HG03342 (cell line): ENCODE results near the gene OPRPN.

Experiments used
- ATAC-seq: cut with Tn5 transposase; IDR thresholded peaks from one replicate; pipeline ENCODE4 v1.9.1; 2021; ENCODE audit warnings: mild to moderate bottlenecking, moderate library complexity; ENCODE audit not compliant: unreplicated experiment

Gene OPRPN, protein sequence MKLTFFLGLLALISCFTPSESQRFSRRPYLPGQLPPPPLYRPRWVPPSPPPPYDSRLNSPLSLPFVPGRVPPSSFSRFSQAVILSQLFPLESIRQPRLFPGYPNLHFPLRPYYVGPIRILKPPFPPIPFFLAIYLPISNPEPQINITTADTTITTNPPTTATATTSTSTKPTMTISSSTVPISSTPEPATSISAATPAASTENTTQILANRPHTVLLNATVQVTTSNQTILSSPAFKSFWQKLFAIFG

DNA sequence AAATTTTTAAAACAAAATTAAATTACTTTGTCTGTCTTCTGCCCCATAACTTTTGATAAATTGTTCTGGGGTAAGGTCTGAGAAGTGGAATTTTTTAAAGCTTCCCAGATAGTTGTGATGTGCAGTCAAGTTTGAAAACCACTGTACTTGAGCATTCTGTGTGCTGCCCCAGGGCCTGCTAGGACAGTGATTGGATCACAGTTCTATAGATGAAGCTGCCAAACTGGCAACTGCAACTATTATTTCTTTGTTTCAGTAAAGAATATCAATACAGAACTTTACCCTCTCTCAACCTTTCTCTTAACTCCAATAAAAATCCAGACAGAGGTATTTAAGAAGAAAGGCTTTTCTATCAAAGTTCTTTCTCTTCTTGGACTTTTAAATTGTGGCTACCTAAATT lies at the start of gene OPRPN:
Gene OPRPN, plus strand, starts transcription at position 361 of the 400 bp plus-strand sequence. CDS start 1,346 bp downstream, outside the sequence.
- no peak for ATAC-seq

DNA sequence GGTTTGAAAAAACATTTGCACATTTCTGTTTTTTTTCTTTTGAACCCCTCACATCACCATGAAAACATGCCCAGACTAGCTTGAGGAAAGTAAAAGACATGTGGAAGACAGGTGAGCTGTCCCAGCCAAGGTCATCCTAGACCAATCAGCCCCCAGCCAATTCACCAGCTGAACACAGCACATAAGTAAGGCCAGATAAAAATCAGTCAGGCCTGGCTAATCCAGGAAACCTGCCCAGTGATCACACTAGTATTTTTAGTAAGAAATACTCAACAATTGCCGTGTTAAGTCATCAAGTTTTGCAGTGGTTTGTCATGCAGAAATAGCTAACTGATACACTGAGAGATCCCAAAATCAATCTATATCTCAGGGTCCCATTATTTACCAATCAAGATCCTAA lies 41.6 kb upstream of the OPRPN start:
- ATAC-seq: no peak

DNA sequence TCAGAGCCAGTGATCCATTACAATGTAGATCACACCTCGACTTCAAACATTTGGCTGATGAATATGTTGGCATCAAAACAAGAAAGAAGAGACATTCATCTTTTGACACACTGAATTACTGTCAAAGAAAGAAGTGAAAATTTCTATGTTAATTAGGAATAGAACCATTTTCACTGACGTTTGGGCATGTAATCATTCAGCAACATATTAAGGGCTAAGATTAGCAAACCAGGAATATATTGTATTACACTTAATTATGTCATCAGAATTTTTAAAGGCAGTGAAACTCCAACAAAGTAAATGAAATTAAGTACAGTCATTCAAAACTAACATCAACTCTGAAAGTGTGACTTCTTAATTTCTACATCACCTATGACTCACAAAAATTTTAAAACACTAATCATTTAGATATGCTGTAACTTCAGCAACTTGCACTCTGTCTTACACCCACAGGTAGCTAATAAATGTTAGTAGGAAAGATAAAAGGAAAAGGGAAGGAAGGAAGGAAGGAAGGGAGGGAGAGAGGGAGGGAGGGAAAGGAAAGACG lies 38.6 kb upstream of the OPRPN start:
- ATAC-seq: no peak

DNA sequence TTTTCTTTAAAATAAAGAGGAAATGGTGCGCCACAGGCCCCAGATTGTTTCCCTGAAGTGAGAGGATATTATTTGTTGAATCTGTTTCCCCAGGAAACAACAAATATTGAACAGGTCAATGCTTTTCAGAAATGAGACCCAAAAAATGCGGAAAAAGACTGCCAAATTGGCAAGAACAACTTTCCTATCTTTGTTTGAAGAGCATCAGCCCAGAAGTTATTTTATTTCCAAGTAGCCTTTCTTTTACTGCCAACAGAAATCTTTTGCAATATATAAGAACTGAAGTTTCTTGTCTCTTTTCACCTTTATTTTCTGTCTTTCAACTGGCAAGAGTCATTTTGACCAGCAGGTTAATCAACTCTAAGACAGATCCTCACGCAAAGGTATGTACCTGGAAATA lies 37.3 kb upstream of the OPRPN start, which contains the start of gene SMR3A:
Gene SMR3A, plus strand, starts transcription at position 301 of the 400 bp plus-strand sequence. CDS start 1,356 bp downstream, outside the sequence.
- ATAC-seq: no peak

DNA sequence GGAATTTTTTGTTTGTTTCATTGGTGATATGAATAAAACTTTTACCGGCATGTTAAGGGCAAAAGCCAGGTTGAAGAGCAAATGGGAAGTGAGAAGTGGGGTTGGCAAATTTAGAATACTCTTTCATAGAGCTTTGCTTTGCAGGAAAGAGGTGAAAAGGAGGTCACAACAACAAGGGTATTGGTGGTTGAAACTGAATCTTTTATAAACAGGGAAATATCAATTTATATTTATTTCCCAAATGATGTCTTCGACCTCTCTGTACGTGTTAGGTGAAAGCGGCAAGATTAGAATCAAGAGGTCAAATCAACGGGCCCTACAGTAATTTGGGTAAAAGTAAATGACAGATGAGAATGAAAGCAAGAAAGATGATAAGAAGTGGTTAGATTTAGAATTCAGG lies 33.7 kb upstream of the OPRPN start:
- no peak for ATAC-seq

DNA sequence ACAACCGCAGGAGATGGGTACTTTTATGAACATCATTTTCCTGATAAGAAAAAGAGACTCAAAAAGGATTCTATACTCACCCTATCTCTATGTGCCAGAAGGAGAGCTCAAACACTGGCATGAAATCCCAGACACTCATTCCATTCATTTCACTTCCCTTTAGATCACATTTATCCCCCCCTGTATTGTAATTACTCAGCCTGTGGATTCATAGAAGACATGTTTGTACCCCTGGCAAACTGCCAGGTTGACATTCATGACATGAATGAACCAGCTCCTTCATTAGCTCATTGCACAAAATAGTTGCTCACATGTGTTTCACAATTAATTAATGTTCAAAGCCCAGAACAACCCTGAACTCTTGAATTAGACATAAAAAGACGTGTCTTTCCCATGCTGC lies 32.3 kb upstream of the OPRPN start:
- ATAC-seq: peak; percentile 39

DNA sequence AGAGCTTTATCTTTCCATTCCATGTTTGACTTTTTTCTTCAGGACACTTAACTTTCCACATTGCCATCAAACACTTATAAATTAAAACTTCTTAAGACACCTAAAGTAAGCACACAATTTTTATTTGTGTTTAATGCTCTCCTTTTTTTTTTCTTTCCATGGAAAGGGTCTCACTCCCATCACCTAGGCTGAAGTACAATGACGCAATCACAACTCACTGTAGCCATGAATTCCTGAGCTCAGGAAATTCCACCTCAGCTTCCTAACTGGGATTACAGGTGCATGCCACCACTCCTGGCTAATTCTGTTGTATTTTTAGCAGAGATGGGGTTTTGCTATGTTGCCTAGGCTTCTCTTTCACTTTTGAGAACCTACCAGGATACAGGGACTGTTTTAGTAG lies 29.9 kb upstream of the OPRPN start:
- ATAC-seq: no peak

DNA sequence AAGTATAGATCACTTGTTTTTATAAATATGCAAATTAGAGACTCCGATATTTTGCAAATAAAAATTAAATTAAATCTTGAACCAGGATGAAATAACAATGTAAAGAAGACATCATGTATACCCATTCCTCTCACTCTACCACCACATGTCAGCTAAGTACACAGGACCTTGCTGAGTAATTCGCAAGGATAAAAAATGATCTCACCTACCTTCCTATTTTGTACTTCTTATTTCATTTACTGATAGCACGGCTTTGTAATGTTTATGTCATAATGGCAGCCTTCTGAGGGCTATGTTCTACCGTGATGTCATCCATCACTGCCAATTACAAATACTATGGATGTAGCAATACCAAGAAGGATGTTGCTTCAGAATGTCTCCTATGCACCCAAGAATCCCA lies 25.8 kb upstream of the OPRPN start:
- no peak for ATAC-seq

DNA sequence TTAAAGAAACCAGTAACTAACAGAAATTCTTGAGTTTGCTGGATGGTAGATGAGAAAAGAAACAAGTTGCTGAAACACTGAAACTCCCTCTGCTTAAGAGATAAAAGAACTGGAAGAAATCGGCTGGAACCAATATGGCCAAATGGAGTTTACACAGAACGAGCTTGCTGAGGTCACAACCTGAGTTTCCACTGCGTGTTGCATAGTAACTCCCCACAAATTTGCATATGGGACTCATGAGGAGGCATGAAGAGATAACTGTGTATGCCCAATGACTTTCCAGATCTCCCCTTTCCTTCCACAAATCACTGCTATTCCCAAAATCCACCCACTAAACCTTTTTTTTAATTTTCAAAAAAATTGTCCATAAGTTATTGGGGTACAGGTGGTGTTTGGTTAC lies 25.0 kb upstream of the OPRPN start:
- ATAC-seq: no peak

DNA sequence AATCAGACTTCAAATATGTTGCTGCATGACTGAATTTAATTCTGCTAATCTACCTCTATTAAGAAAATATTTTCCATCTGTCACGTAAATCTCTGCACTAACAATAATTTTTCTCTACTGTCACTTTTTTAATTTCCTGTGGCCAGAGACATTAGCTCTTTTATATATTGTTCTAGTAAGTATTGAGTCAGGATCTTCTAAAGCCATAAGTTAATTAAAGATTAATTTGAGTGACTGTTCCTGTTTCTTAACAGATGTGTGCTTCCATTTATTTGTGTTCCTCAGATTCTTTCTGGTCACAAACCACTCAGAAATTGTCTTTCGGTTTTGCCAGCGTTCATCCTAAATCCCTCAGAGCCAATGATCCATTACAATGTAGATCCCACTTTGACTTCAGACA lies 17.2 kb upstream of the OPRPN start:
- ATAC-seq: no peak

DNA sequence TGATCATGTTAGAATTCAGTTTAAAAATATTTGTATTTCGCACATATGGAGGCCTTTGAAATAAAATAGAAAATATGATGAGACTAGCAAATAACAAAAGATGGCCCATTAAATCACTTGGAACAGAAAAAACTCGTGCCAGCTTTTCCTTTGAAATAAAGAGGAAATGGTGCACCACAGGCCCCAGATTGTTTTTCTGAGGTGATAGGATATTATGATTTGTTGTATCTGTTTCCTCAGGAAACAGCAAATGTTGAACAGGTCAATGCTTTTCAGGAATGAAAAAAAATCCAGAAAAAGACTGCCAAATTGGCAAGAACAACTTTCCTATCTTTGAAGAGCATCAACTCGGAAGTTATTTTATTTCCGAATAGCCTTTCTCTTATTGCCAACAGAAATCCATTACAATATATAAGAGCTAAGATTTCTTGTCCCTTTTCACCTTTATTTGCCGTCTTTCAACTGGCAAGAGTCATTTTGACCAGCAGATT lies 15.0 kb upstream of the OPRPN start, which contains the start of gene SMR3B:
Gene SMR3B, plus strand, starts transcription at position 441 of the 491 bp plus-strand sequence. CDS start 1,380 bp downstream, outside the sequence.
- no peak for ATAC-seq

DNA sequence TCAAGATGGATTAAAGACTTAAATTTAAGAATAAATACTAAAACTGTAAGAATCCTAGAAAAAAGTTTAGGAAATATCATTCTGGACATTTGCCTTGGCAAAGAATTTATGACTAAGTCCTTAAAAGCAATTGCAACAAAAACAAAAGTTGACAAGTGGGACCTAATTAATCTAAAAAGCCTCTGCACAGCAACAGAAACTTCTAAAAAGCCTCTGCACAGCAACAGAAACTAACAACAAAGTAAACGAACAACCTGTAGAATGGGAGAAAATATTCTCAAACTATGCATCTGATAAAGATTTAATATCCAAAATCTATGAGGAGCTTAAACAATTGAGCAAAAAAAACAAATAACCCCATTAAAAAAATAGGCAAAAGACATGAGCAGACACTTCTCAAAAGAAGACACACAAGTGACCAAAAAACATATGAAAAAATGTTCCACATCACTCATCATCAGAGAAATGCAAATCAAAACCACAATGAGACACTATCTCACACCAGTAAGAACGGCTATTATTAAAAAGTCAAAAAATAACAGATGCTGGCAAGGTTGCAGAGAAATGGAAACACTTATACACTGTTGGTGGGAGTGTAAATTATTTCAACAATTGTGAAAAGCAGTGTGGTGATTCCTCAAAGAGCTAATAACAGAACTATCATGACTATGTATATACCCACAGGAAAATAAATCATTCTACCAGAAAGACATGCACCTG lies 5.5 kb upstream of the OPRPN start:
- peak; percentile 56 for ATAC-seq

DNA sequence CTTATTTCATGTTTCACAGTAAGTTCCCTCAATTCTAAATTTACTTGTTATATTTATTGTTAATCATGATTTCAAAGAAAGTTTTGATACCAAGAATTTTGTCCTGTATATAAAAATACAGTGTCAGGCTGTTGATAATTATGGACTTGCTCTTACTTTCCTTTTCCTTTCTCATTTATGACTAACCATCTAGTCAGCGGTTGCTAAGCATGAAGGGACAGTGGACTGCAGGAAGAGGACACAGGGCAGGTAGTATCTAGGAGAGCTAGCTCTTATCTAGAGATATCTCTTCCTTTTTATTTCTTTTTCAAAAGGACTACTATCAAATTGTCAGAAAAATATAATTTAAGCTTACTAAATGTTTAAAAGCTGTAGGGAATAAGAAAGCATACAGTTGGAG lies 1.6 kb downstream of the OPRPN start:
- ATAC-seq: no peak

DNA sequence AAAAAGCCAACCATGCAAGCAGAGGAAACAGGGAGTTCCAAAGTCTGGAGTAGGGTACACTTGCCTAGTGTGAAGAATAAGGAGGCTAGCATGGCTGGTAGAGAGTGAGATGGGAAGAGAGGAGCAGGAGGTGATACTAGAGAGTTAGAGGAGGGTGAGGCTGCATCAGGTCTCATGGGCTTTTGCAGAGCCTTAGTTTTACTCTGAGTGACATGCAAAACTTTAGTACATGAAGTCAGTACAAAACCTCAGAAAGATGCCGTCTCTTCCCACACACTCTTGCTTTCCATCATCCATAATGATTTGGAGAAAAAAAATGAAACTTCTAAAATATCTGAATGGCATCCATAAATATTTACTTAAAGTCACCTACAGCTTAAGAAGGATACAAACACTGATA lies 5.0 kb downstream of the OPRPN start:
- ATAC-seq: no peak

DNA sequence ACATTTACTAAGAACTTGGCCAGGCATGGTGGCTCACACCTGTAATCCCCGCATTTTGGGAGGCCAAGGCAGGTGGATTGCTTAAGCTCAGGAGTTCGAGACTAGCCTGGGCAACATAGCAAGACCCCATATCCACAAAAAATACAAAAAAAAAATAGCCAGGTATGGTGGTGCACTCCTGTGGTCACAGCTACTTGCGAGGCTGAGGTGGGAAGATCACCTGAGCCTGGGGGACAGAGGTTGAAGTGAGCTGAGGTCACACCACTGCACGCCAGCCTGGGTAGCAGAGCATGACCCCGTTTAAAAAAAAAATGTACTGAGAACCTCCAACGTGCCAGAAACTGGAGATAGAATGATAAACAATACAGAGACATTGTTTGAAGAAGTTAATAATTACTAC lies 8.0 kb downstream of the OPRPN start:
- ATAC-seq: peak; percentile 78

DNA sequence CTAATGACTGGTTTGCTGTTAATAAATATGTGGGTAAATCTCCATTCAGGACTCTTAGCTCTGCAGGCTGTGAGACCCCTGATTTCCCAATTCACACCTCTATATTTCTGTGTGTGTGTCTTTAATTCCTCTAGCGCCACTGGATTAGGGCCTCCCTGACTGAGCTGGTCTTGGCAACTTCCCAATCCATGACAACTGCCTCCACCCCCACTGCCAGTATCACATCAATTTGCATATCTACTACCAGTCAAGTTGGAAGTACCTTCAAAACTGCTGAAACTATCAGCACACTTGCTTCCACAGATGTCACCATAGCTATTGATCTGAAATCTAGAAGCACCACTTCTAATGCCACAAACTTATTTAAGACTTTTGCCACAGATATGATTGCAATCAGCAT lies 27.6 kb downstream of the OPRPN start:
- ATAC-seq: no peak

DNA sequence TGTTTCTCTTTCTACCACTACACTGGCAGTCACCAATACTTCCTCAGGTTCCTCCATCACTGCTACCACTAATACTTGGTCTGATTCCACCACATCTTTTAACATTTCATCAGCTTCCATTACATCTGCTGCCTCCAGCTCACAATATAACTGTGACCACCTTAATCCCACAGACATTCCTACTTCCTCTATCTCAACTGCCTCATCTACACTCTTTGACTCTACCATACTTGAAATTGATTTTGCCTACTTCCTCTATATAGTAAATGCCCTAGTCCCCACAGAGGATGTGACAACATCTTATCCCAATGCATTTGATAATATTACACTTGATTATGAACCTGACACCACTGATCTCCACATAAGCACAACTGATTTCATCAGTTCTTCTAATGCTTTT lies 29.0 kb downstream of the OPRPN start:
- ATAC-seq: no peak

DNA sequence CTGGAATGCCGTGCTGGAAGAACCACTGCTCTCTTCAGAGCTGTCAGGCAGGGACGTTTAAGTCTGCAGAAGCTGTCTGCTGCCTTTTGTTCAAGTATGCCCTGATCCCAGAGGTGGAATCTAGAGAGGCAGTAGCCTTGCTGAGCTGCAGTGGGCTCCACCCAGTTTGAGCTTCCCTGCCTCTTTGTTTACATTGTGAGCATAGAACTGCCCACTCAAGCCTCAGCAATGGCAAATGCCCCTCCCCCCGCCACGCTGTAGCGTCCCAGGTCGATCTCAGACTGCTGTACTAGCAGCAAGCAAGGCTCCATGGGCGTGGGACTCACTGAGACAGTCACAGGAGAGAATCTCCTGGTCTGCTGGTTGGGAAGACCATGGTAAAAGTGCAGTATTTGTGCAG lies 39.5 kb downstream of the OPRPN start:
- no peak for ATAC-seq

DNA sequence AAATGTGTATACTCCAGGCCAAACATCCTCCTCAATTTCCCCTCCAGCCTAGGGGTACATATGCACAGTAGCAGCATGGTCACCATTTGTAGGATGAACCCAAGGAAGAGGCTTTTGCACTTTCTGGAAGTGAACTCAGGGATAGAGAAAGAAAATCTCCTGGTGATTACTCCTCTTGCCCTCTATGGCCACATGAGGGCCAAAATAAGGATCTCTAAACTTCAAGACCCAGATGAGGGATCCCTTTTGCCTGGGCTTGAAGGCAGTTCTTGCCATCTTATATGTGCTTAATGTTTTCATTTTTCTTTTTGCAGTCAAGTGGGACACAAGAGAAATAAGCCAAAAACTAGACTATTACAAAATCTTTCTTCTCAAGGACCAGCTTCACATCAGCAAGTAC lies 44.7 kb downstream of the OPRPN start:
- no peak for ATAC-seq

DNA sequence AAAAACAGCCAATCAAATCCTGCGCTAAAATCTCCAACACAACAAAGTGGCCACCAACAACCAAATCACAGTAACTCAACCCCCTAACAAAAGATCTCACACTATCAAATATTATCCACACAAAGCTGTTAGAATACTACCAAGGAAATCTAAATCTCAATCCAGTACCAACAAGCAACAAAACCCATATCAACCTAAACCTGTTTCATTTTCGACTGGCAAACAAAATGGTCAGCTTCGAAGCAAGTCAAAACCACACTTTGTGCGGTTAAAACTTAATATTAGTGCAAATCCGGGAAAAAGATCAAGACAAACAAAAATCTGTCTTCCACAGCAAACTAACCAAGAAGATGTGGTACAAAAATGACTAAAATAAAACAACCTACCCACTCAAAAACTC lies 45.6 kb downstream of the OPRPN start:
- no peak for ATAC-seq

DNA sequence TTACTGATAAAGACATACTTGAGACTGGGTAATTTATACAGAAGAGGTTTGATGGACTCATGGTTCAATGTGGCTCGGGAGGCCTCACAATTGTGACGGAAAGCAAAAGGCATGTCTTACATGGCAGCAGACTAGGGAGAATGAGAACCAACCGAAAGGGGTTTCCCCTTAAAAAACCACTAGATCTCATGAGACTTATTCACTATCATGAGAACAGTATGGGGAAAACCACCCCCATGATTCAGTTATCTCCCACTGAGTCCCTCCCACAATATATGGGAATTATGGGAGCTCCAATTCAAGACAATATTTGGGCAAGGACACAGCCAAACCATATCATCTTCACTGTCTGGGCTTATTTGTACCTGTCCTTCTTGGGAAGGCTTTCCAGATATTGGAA lies 51.5 kb downstream of the OPRPN start:
- ATAC-seq: no peak

DNA sequence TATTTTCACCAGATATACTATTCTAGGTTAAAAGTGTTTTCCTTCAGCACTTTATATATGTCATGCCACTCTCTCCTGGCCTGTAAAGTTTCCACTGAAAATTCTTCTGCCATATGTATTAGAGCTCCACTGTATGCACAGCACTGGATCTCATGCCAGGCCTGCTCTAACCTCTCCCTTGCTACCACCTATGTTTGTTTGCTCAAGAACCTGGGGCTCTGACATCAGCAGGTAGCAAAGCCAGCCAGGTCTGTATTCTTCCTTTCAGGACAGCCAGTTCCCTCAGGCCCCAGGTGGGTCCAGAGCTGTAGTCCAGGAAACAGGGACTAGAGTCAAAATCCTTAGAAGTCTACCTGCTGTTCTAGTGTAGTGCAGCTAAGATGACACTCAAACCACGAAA lies 55.2 kb downstream of the OPRPN start:
- no peak for ATAC-seq
